ENCODE data around the gene NRDE2.

The NRDE2 gene, protein sequence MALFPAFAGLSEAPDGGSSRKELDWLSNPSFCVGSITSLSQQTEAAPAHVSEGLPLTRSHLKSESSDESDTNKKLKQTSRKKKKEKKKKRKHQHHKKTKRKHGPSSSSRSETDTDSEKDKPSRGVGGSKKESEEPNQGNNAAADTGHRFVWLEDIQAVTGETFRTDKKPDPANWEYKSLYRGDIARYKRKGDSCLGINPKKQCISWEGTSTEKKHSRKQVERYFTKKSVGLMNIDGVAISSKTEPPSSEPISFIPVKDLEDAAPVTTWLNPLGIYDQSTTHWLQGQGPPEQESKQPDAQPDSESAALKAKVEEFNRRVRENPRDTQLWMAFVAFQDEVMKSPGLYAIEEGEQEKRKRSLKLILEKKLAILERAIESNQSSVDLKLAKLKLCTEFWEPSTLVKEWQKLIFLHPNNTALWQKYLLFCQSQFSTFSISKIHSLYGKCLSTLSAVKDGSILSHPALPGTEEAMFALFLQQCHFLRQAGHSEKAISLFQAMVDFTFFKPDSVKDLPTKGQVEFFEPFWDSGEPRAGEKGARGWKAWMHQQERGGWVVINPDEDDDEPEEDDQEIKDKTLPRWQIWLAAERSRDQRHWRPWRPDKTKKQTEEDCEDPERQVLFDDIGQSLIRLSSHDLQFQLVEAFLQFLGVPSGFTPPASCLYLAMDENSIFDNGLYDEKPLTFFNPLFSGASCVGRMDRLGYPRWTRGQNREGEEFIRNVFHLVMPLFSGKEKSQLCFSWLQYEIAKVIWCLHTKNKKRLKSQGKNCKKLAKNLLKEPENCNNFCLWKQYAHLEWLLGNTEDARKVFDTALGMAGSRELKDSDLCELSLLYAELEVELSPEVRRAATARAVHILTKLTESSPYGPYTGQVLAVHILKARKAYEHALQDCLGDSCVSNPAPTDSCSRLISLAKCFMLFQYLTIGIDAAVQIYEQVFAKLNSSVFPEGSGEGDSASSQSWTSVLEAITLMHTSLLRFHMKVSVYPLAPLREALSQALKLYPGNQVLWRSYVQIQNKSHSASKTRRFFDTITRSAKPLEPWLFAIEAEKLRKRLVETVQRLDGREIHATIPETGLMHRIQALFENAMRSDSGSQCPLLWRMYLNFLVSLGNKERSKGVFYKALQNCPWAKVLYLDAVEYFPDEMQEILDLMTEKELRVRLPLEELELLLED

DNA sequence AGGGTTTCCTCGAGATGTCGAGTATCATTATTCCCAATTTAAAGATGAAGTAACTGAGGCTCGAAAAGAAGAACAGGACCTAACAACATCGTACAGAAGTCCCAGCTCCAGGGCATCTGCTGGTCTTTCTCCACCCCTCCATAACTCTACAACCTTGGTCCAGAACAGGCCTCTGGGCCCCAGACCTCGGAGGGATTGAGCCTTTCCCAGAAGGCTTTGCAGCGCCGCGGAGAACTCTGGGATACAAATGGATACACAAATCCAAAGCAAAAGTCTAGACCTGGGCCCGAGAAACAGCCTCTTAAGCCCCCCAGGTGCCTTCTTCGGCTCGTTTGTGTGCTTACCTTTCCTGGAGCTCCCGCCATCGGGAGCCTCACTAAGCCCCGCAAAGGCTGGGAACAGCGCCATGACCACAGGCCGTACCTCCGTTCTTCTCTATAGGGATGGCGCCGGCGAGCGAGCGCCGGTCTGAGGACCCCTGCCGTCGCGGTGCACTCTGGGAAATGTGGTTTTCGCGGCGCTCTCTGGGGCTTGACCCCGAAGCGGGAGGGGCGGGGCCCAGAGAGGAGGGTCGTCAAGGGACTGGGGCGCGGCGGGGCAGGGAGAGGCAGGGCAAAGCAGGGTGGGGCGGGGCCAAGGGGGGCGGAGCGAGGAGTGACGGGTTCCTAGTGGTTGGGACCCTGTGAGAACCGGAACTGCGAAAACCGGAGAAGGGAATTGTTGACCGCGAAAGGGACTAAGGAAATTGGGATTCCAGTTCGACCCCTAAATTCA is at the start of gene NRDE2:
NRDE2 (minus strand) TSS at position 445 of the 774 bp plus-strand sequence; CDS start at position 408, 37 bp downstream.
- TF ChIP-seq, protein P1, sequence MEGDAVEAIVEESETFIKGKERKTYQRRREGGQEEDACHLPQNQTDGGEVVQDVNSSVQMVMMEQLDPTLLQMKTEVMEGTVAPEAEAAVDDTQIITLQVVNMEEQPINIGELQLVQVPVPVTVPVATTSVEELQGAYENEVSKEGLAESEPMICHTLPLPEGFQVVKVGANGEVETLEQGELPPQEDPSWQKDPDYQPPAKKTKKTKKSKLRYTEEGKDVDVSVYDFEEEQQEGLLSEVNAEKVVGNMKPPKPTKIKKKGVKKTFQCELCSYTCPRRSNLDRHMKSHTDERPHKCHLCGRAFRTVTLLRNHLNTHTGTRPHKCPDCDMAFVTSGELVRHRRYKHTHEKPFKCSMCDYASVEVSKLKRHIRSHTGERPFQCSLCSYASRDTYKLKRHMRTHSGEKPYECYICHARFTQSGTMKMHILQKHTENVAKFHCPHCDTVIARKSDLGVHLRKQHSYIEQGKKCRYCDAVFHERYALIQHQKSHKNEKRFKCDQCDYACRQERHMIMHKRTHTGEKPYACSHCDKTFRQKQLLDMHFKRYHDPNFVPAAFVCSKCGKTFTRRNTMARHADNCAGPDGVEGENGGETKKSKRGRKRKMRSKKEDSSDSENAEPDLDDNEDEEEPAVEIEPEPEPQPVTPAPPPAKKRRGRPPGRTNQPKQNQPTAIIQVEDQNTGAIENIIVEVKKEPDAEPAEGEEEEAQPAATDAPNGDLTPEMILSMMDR (IDR thresholded peaks at IDR 0.05; ENCODE audit: low read depth, low read length, missing control alignments) = no peak
- peak within 1 kb of the TSS; percentile 50 for H3K4me3 ChIP-seq (replicated peaks; ENCODE audit: low read depth, low read length)
- peak; percentile 73 for DNase-seq (ENCODE audit: extremely low read depth, low read depth)

DNA sequence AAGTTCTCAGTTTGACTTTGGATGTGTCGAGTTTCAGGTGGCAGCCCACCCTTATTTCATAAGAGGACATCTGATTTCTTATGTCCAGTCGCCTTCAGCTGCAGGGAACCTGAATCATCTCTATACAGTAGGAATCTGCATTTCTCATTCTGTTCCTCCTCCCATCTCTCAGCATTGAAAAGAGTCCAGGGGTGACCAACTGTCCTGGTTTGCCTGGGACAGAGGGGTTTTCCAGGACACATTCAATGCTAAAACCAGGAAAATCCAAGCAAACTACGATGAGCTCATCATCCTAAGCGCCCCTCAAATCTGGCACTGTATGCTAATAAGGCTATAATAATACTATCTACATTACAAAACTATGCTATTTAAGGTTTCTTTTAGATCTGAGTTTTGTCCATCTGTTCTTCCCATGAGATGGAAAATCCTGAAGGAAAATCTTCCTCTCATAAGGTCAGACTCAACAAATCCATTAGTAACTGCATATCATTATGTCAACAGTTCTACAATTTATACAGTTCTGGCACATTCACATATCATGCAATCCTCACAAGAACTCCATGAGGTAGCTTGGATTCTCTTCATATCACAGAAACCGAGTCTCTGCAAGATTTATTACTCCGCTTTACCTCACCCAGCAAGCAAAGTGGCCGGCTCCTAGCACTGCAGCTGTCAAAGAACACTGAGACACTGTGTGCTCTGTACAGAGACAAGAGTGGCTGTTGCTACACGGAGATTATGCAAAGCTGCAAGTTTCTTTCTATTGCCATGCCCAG is 49.5 kb upstream of the NRDE2 start:
- H3K4me3 ChIP-seq (replicated peaks; ENCODE audit: low read depth, low read length) = no peak overlapping the region
- no peak for DNase-seq (ENCODE audit: extremely low read depth, low read depth)

DNA sequence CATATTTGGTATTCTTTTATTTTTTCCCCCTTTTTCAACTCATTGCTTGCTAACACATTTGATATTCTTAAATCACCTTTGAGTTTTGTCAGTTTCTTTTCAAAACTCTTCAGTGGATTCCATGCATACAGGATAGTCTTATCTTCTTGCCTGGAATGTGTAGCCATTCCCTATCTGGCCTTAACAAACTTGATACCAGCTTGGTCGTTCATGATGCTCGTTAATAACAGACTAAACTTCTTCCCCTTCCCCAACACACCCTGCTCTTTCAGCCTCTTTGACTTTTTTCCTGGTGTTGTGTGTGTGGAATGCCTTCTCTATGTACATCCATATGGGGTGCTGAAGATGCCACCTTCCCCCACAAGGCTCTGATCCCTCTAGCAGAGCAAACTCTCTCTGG is 47.4 kb upstream of the NRDE2 start:
- DNase-seq (ENCODE audit: extremely low read depth, low read depth) = no peak
- no peak overlapping the region for H3K4me3 ChIP-seq (replicated peaks; ENCODE audit: low read depth, low read length)
- TF ChIP-seq, protein P1 (IDR thresholded peaks at IDR 0.05; ENCODE audit: low read depth, low read length, missing control alignments) = no peak

More for the DNA sequence above, 49.5 kb upstream of the NRDE2 start:
- TF ChIP-seq, protein P1 (IDR thresholded peaks at IDR 0.05; ENCODE audit: low read depth, low read length, missing control alignments) = no peak

DNA sequence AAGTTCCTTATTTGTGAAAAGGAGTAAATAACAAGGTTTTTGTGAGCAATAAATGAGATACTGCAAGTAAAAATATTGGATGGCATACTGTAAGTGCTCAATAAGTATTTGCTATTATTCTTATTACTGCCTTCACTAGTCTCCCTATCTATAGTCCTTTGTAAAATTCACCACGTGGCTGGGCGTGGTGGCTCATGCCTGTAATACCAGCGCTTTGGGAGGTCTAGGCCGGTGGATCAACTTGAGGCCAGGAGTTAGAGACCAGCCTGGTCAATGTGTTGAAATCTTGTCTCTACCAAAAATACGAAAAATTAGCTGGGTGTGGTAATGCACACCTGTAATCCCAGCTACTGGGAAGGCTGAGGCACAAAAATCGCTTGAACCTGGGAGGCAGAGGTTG is 46.5 kb upstream of the NRDE2 start:
- TF ChIP-seq, protein P1 (IDR thresholded peaks at IDR 0.05; ENCODE audit: low read depth, low read length, missing control alignments) = no peak
- DNase-seq (ENCODE audit: extremely low read depth, low read depth) = no peak
- H3K4me3 ChIP-seq (replicated peaks; ENCODE audit: low read depth, low read length) = no peak overlapping the region

DNA sequence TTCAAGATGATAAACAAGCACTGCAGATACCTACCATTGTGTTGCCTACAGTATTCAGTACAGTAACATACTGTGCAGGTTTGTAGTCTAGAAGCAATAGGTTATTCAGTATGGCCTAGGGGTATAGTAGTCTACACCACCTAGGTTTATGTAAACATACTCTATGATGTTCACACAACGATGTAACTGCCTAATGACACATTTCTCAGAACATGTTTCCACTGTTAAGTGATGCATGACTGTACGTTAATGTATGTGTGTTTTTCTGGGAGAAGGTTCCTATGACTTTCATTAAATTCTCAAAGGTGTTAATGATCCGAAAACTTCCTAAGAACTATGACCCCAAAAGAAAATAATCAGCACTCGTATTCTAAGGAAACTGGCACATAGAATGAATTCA is 44.2 kb upstream of the NRDE2 start:
- DNase-seq (ENCODE audit: extremely low read depth, low read depth) = no peak
- TF ChIP-seq, protein P1 (IDR thresholded peaks at IDR 0.05; ENCODE audit: low read depth, low read length, missing control alignments) = no peak
- no peak overlapping the region for H3K4me3 ChIP-seq (replicated peaks; ENCODE audit: low read depth, low read length)

All from HFF-Myc (cell line).